Endothelial cell of umbilical vein (primary cell): ENCODE results near the gene LRRC30.

Source experiments
- CTCF ChIP-seq, 2 donors: IDR thresholded peaks; 1 replicate in 1 of 2; 2 replicates in 1 of 2; pipeline ENCODE4 v1.5.1; 2011; ENCODE audit warnings: low read length in 2 of 2, mild to moderate bottlenecking in 2 of 2, moderate library complexity in 2 of 2, control low read depth in 1 of 2, inconsistent platforms in 1 of 2, low read depth in 1 of 2; ENCODE audit not compliant: insufficient read depth in 1 of 2; ENCODE audit errors: extremely low read depth in 1 of 2
- EZH2 ChIP-seq: IDR thresholded peaks from 2 replicates; pipeline ENCODE4 v1.6.1; 2012; ENCODE audit warnings: borderline replicate concordance, low read depth, mild to moderate bottlenecking, moderate library complexity, low read length, inconsistent platforms; ENCODE audit not compliant: severe bottlenecking
- POLR2AphosphoS5 ChIP-seq: IDR thresholded peaks from 2 replicates; pipeline ENCODE4 v1.6.1; 2012; ENCODE audit warnings: low read depth, mild to moderate bottlenecking, control low read depth, low read length, moderate library complexity; ENCODE audit not compliant: insufficient read depth

GRCh38 chr18:7195266-7195665 lies 35.6 kb upstream of the LRRC30 start:
- TF ChIP-seq POLR2AphosphoS5 (no peak), EZH2 (no peak), CTCF (IDR thresholded peaks at IDR 0.05; ENCODE audit: extremely low read depth in 1 of 2, insufficient read depth in 1 of 2, low read depth in 1 of 2, low read length in 2 of 2) (no peak)
